Fibroblast of the conjunctiva (primary cell): Measurements from ENCODE around the gene CTNNAL1.
A peak's percentile ranks its signal among the peaks of the same experiment; 100 is the strongest.
"Not testable (repeated sequence)": the region's sequence is repeated elsewhere in the genome, so short reads cannot be mapped to it uniquely, and the experiment has no call there.

Experiments used
- DNase-seq: peaks from one replicate; pipeline ENCODE4 v3.0.0-alpha.2; 2010; ENCODE audit warnings: low read depth

The CTNNAL1 gene

DNA sequence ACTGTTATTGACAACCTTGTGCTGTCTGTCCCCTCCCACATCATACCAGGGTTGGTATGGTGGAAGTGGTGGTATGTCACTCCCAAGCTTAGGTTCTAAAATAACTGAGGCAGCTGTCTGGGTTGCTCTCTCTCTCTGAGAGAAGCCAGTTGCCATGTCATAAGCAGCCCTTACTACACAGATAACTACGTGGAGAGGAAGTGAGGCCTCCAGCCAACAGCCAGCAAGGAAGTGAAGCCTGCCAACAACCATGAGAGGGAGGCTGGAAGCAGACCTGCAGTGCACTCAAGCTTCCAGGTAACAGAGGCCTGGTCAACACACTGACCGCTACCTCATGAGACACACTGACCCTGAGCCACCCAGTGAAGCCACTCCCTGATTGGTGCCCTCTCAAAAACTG, 18.6 kb downstream of the CTNNAL1 start:
- no peak for DNase-seq

DNA sequence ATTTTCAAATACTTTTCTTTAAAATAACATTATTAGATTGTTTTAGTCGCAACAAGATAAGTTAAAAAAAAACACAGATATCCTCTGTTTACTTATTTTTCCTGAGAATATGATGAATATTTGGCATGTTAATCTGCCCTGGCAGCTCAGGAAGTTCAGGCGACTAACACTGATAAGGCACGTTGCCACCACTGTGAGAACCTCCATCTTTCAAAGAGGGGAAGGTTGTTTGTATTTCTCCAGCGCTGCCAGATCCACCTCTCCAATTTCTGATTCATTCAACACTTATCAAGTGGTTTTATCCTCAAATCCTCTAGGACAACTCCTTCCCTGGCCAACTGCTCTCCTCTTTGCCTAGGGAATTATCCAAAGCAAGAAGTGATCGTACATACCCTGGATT, 21.8 kb downstream of the CTNNAL1 start:
- DNase-seq, result no peak

DNA sequence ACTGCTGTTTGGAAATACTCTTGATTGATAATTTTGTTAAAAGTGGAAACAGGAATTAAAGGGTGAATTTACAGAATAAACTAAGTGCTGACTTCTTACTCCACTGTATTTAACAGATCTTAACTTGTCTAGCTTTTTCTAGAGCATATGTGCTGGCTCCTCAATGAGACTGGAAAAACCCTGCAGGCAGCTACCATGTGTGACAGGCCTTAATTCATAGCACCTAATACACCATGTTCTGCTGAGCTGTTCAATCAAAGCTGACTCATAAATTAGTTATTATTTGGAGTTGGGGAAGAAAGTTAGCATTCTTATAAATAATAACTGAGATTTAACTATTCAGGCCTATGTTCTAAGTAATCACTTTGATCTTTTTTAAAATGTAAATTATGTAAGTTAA, 29.4 kb downstream of the CTNNAL1 start:
- DNase-seq, result no peak

DNA sequence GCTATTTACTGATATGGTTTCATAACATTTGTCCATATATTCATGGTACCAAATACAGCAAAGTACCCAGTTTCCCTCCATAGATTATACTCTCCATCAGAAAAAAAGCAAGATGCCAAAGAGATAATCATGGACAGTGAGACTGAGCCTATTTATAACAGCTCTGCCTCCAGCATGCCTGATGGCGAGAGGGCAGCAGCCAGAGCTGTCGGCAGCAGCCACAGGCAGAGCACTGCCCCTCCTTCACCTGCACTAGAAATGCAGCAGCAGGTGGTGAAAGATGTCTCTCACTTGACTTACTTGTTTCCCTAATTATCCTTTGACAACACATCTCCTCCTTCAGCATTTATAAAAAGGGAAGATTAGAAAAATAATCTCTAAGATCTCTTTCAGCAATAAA, 32.4 kb downstream of the CTNNAL1 start:
- no peak for DNase-seq

DNA sequence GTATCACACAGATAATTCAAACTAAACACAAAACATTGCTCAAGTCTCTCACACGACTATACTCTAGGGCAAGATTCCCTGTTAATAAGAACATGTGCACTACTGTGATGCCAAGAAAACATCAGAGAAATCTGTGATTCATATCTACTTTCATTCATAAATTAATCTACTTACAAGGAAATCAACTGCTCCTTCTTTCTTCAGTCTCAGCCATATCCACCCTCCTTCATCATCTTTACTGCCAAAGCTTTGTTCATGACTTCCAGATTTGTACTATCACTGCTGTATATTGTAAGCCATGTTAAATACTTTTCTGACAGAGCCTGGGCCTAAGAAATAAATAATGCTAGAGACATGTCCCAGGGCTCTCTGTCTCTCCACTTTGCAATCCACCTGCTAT, 35.1 kb downstream of the CTNNAL1 start:
- peak; percentile 20 for DNase-seq

DNA sequence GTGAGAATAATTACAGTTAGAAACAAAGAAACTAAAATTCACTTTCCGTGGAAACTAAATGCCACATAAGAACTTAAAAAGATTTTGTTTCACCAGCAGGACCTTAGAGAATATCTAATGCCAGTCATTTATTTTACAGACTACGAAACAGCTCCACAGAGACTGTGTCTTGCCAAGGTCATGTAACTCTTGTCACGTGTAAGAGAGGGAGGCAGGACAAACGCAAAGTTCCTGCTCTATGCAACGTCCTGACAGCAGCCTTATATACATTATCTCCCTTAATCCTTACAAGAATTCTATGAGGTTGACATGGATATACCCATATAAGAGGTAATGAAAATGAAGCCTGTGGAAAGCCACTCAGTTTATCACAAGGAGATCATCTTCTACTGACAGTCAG, 39.4 kb downstream of the CTNNAL1 start:
- no peak for DNase-seq

DNA sequence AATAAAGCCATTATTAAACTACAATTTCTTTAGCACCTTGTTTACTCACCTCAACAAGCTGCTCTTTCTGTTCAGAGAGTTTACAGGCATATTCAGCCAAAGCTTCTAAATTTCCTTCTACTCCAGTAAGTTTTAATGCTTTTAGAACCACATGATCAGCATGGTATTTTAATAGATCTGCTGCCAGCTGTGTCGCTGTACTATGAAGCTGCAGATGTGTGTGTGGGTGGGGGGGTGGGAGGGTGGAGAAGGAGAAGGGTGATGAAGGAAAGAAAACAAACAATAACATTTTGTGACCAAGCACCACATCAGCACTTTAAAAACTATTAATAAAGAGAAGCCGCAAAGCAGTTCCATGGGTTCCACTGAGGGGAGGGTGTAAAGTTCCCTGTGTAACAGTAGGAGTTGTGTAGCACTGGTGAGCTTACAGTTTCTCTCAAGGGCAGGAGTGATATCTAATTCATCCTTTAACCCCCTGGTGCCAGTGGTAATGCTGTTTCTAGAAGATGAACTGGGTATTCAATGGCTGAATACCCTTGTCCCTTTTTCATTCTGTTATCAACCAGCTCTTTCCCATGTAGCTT, 40.6 kb downstream of the CTNNAL1 start:
- DNase-seq, result peak; percentile 13

DNA sequence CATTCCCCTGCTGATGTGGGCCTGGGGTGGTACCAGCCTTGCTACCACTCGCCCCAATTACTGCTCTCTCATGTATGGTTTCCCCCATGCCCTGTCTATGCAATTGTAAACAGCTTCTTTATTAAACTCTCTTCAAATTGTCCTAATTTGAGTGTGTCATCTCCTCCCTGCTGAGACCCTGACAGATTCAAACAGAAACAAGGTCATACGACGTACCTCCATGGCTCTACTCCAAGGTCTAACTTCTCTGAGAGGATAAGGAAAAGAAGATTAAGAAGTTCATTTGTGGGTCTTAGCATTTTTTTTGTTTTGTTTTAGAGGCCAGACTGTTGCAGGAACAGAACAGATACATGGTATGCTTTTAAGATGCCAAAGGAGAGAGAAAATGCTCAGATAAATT, 41.1 kb downstream of the CTNNAL1 start:
- DNase-seq, result no peak

DNA sequence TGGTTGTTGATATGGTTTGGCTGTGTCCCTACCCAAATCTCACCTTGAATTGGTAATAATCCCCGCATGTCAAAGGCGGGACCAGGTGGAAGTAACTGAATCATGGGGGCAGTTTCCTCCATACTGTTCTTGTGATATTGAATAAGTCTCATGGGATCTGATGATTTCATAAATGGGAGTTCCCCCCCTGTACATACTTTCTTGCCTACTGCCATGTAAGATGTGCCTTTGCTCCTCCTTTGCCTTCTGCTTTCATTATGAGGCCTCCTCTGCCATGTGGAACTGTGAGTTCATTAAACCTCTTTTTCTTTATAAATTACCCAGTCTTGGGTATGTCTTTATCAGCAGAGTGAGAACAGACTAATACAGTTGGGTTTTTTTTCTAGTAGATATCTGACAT, 41.9 kb downstream of the CTNNAL1 start:
- DNase-seq, result not testable (repeated sequence)

DNA sequence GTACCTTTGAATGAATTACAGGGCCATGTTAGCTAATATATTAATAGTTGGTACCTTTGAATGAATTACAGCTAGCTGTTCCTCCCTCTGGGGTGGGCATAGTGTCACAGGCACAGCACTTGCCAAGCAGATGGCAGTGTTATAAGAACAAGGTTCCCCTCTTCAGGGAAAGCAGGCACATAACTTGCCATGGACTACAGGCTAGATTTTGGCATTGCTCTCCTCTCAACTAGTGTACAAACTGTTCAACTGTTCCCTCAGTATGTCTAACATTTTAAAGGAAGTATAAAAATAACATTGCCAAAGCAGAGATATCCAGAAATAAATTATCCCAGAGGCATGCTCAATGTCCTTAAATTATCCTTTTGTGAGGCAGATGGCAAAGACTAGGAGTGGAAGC, 45.4 kb downstream of the CTNNAL1 start:
- DNase-seq, result no peak

DNA sequence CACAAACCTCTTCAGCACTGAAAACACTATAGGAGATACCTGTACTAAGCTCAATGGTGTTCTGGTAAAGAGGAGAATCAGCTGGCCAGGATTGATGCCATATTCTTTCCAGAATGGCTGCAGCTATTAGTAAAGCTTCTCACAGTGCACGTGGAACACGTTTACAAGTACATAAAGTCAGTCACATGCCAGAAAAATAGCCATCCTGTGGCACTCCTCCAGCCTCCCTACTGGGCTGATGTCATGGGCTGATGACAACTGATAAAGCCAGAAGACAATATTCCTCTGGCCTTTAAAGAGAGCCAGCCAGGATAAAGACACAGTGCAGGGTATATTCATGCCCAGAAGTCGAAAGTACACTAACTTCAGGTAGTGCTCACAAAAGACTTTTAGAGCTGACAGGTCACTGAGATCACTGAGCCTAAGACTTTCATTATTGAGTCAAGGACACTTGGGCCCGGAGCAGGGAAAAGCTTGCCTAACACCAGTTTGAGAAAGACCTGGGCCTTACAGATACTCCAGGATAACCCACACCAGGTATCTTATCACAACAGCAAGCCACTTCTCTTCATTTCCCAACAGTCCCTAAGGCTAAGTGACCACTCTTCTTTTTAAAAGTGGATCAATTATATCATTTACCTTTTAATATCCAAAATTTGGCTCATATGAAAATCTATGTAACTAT, 49.7 kb downstream of the CTNNAL1 start:
- no peak for DNase-seq

DNA sequence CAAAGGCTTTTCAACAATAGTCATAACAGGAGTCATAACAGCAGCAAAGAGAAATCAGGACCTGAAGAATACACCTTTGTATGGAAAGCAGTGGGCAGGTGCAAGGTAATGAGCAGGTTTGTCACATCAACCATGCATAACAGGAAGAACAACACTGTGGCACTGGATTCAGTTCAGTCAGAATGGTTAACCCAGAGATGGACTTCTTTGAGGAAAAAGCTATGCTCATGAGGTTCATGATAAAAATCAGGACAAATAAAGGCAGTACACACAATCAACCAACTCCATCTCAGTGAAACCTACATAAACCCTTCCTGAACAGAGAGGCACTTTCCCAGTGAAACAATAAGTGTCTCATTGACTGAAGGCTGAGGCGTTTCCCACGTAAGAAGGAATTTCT, 52.1 kb downstream of the CTNNAL1 start:
- no peak for DNase-seq

DNA sequence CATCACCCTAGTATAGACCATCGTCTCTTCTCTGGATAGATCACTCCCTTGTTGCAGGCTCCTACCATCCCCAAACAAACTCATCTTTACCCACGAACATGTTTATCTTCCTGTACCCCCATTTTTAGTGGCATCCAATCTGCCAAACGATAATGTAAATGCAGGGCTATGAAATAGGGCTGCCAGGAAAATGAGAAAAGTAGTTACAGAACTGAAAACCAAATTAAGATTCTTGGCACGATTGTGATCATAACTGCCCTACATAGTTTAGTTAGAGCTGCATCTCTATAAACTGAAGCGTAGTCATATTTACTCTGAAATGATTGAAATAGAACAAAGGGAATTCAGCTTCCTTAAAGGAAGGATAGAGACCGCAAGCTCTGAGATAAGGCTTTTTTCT, 53.0 kb downstream of the CTNNAL1 start:
- no peak for DNase-seq

DNA sequence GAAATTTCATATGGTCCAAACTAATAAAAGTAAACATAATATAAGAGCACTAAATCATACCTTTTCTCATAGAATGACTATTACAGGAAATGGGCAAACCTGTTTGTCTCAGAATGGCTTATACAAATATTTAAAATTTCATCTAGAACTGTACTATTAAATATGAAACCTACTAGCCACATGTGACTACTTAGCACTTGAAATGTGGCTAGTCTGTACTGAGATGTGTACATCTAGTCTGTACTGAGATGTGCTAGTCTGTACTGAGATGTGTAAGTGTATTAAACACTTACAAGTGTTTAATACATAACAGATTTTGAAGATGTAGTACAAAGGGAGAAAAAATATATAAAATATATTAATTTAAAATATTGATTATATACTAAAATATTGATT, 56.7 kb downstream of the CTNNAL1 start:
- DNase-seq, result no peak

DNA sequence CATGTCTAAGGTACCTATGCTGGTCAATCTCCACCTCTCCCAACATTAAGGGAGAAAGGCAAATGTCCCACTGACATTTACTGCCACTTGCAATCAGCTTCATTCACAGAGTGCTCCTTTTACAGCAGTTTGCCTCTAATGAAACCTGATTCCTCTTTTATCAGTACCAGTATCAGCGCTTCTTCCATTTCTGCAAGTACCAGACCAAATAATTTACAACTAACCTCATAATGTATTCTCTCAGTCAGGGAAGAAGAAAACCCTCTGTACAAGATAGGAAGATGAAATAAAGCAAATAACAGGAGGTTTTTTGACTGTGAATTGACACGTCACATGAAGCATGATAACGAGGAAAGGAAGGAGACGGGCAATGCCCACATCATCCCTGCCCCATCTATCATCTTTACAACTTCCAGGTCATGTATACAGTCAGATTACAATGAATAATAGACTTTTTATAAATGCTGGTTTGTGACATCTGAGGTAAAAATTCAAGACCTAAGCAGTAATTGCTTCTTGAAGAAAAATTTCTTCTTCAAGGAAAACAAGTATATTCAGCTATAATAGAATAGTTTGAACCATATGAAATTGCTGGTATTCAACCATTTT, 57.2 kb downstream of the CTNNAL1 start:
- no peak for DNase-seq

DNA sequence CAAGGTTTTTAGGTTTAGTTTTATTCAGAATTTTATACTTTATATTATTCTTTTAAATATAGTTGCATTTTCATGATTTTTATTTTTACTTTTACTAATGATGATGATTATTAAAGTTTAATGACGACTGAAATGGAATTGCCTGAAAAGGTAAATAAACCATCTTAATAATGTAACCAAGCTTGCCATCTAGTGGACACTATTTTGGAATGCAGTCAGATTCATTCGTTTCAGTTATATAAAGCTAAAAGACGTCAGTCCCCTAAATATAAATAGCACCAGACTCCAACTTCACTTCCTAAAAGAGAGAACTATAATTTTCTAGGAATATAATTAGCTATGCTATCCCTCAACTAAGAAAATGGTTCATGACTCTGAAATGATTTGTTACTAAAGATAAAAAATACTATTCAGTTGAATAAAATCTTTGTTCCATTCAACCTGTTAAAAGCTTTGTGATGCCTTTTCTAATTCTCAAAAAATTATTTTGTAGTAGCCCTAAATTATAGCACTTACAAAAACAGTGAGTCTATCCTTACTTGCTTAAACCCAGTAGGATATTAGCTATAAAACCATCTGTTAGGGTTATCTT, 59.2 kb downstream of the CTNNAL1 start:
- peak; percentile 47 for DNase-seq

DNA sequence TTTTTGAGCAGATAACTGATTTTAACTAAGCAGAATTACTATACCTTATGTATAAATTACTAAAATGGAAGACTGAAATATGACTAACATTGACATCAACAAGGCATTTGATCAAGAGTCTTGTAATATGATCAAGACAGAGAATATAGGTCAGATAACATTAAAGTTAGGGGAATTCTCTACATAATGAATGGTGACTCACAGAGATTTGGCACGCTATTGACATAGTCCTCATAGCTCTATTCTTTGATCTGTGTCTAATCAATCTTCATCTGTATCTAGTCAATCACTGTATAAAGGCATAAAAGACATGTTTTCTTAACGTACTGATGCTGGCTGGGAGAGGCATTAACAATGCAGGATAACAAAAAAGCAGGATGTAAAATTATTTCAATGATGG, 61.7 kb downstream of the CTNNAL1 start:
- DNase-seq, result no peak

DNA sequence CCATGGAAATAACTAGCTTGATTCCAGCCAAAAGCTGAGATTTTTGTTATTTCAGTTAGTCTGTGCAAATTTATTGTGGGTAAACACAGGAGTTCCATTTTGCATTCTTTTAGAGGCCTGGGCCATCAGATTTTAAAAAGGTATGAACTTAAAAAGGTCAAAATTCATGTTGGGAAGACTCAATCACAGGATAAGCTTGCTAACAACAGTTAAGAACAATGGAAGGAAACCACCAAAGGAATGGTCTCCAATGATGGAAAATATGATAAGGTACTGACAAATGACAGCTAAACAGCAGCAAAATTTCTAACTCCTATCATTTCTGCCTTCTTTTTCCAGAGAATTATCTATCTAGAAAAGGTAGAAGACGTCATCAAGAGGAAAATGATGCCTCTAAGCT, 63.1 kb downstream of the CTNNAL1 start:
- DNase-seq, result no peak

DNA sequence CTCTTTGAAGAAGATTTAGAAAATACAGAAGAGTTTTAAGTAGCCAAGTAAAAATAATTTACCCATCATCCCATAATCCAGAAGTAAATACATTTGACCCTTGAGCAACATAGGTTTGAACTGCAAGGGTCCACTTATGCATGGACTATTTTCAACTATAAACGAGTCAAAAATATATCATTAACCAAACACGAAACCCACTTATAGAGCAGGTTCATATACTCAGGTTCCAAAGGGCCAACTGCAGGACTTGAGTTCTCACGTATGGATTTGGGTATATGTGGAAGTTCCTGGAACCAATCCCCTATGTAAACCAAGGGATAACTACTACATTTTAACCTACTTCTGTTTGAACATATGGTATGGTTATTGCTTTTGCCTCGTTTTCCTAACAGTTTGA, 73.3 kb downstream of the CTNNAL1 start:
- no peak for DNase-seq

DNA sequence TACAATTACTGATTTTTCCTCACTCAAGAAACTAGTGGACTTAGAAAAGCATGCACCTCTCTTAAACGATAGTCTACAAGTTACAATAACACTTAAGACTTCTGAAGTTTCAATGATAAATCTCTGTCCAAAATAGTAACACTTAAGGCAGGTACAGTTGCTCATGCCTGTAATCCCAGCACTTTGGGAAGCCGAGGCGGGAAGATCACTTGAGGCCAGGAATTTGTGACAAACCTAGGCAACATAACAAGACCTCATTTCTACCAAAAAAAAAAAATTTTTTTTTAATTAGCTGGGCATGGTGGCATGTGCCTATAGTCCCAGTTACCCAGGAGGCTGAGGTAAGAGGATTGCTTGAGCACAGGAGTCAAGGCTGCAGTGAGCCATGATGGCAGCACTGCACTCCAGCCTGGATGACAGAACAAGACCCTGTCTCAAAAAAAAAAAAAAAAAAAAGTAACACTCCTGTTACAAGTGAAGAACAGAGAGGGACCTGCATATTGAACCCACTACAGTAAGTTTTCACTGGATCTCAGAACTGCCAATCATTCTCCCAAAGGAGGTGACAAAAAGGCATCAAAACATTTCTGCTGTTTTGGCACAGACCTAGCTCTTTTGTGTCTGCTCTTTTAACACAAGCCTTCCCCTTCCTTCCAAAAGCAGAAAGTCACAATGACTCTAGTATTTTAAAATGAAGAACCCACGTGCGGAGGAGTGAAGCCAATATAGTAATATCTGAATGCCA, 75.6 kb downstream of the CTNNAL1 start:
- DNase-seq, result no peak

DNA sequence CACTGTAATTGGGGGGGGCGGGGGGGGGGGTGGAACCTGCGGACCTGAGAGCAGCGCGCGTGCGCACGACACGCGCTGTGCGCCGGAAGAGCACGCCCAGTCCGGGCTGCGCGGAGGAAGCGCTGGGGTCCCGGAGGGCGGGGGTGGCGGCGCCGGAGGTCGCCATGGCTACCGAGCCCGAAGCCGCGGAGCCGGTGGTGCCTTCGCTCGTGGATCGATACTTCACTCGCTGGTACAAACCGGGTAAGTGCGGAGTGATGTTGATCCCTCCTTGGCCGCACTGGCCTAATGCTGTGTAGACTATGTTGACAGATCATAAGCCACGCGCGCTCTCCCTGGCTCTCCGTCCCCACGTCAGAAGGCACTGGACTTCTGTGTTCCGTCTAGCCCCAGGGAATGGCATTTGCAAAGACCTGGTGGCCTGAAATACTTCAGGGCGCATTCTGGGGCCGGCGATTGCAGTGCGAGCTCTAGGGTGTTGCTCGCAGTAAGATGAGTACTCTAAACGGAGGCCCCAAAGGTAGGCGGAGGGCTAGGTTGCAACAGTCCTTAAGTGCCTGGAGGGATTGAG, 78.9 kb downstream of the CTNNAL1 start, which contains the start of gene ABITRAM:
Gene ABITRAM, plus strand, starts transcription at position 78 of the 571 bp plus-strand sequence. Its CDS starts 87 bp downstream, at position 165.
- peak; percentile 72 for DNase-seq

DNA sequence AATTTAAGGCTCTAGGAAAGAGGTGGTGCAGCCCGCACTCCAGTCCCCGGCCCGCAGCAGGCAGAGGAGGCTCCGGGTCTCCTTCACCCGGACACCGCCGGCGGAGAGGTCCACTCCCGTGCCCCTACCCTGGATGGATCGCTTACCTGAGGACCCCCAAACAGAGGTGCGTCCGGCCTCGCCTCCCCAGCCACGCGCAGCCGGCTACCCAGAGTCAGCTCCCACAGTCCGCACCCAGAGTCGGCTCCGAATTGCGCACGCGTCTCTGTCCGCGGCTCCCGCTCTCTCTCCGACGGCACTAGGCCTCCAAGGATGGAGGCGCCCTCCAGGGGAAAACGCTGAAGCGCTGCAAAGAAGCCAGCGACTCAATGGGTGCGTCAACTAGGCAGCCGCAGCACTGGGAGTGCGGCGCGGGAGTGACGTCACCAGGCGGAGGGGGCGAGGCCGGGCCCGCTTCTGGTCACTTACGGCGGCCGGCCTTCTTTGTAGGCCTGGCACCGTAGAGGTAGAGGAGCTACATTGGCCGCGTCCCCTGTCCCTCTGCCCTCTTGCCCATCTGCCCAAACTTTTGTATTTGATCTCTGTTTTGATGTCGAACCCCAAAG, 79.5 kb downstream of the CTNNAL1 start, which contains the start of gene ELP1:
Gene ELP1, minus strand, starts transcription at position 407 of the 605 bp plus-strand sequence. CDS start 2,978 bp downstream, outside the sequence.
- peak; percentile 85 for DNase-seq
